ENCODE data around the gene TIPARP.

The TIPARP gene

DNA sequence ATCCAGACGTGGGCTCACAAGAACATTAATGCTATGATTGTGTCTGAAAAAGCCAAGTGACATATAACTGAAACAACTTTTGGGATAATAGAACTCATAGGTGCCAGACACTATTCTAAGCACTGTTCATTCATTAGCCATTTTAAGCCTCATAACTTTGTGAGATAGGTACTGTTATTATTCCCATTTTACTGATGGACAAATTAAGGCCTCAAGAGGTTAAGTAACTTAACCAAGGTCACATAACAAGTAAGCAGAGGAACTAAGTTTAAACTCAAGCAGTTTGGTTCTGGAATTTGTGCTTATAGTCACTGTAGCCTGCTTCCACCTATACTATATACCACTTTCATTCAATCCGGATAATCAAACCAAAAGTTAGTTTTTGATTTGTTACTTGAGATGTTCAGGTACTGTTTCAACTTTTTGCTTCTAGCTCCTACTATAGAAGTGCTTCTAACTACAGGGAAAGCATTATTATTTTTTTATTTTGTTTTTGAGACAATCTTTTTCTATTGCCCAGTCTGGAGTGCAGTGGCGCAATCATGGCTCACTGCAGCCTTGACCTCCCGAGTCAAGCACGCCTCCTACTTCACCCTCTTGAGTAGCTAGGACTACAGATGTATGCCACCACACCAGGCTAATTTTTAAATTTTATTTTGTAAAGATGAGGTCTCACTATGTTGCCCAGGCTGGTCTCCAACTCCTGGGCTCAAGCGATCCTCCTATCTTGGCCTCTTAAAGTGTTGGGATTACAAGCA is 41.9 kb downstream of the TIPARP start:
- no peak for TF ChIP-seq EZH2 (optimal IDR thresholded peaks at IDR 0.05; ENCODE audit: low read depth, low read length)
- no peak for TF ChIP-seq EZH2phosphoT487 (IDR thresholded peaks at IDR 0.05; ENCODE audit: low read length)
- TF ChIP-seq, protein P1, sequence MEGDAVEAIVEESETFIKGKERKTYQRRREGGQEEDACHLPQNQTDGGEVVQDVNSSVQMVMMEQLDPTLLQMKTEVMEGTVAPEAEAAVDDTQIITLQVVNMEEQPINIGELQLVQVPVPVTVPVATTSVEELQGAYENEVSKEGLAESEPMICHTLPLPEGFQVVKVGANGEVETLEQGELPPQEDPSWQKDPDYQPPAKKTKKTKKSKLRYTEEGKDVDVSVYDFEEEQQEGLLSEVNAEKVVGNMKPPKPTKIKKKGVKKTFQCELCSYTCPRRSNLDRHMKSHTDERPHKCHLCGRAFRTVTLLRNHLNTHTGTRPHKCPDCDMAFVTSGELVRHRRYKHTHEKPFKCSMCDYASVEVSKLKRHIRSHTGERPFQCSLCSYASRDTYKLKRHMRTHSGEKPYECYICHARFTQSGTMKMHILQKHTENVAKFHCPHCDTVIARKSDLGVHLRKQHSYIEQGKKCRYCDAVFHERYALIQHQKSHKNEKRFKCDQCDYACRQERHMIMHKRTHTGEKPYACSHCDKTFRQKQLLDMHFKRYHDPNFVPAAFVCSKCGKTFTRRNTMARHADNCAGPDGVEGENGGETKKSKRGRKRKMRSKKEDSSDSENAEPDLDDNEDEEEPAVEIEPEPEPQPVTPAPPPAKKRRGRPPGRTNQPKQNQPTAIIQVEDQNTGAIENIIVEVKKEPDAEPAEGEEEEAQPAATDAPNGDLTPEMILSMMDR (IDR thresholded peaks at IDR 0.05; ENCODE audit: low read length), result no peak
- Histone ChIP-seq H3F3A (ENCODE audit: insufficient read depth, low read length) (no peaks in the 10 kb centered on the region), H3K4me2 (ENCODE audit: low read depth, low read length) (no peak overlapping the region)

DNA sequence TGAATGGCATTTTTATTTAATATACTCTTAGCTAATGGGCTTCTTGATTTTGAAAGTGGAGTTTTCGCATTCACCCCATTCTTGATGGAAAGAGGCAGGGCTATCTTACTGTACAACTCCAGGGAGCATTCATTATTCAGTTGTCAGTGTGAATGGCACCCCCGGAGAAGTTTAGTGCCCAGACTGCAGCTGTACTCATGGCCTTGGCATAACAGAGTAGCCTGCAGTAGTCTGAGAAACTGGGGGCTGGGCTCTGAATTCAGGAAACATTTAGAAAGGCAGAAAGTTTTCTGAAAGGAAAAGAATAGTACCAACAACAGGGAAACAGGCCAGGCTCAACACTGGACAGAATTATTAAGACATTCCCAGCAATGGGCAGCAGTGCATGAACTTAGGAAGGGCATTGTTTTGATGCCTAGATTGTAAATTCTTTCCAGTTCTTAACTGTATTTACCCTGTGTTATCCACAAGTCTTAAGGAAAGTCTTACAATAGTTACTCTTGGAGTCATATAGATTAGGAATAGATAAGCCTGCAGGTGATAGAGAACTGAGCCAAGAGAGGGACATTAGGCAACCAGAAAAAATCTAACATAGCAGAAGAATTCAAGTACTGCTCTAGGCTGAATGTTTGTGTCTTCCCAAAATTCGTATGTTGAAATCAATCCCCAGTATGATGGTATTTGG is 44.4 kb downstream of the TIPARP start:
- no peaks in the 10 kb centered on the region for H3K79me2 ChIP-seq (ENCODE audit: low read length)
- H2AFZ ChIP-seq (ENCODE audit: low read length), result no peak overlapping the region
- H3K27ac ChIP-seq (ENCODE audit: low read length), result no peak overlapping the region
- H3K4me2 ChIP-seq (ENCODE audit: low read depth, low read length), result no peak overlapping the region
- DNase-seq, result no peak
- no peaks in the 10 kb centered on the region for H3K4me1 ChIP-seq (ENCODE audit: low read length)
- H4K20me1 ChIP-seq (ENCODE audit: insufficient read depth, low read length), result no peaks in the 10 kb centered on the region
- H3K9me3 ChIP-seq (replicated peaks; ENCODE audit: insufficient read depth, low read length), result no peaks in the 10 kb centered on the region
- no peaks in the 10 kb centered on the region for H3F3A ChIP-seq (ENCODE audit: insufficient read depth, low read length)
- no peak for TF ChIP-seq EZH2 (optimal IDR thresholded peaks at IDR 0.05; ENCODE audit: low read depth, low read length)
- TF ChIP-seq EZH2phosphoT487 (IDR thresholded peaks at IDR 0.05; ENCODE audit: low read length), result no peak
- TF ChIP-seq, protein P1 (IDR thresholded peaks at IDR 0.05; ENCODE audit: low read length), result no peak
- no peak overlapping the region for H3K4me3 ChIP-seq (ENCODE audit: low read length)
- H3K9me2 ChIP-seq (replicated peaks; ENCODE audit: insufficient read depth, low read length), result no peaks in the 10 kb centered on the region
- H3K9ac ChIP-seq (ENCODE audit: low read length), result no peak overlapping the region
- no peaks in the 10 kb centered on the region for H3K27me3 ChIP-seq (replicated peaks; ENCODE audit: insufficient read depth, low read length)
- H3K36me3 ChIP-seq (replicated peaks; ENCODE audit: insufficient read depth, low read length), result no peaks in the 10 kb centered on the region

More for the DNA sequence above, 41.9 kb downstream of the TIPARP start:
- H4K20me1 ChIP-seq (ENCODE audit: insufficient read depth, low read length), result no peaks in the 10 kb centered on the region
- H3K9ac ChIP-seq (ENCODE audit: low read length), result no peak overlapping the region
- no peaks in the 10 kb centered on the region for H3K9me3 ChIP-seq (replicated peaks; ENCODE audit: insufficient read depth, low read length)
- no peaks in the 10 kb centered on the region for H3K4me1 ChIP-seq (ENCODE audit: low read length)
- no peaks in the 10 kb centered on the region for H3K79me2 ChIP-seq (ENCODE audit: low read length)
- no peak overlapping the region for H2AFZ ChIP-seq (ENCODE audit: low read length)
- no peak overlapping the region for H3K27ac ChIP-seq (ENCODE audit: low read length)
- H3K36me3 ChIP-seq (replicated peaks; ENCODE audit: insufficient read depth, low read length), result no peaks in the 10 kb centered on the region
- DNase-seq, result no peak
- H3K4me3 ChIP-seq (ENCODE audit: low read length), result no peak overlapping the region
- no peaks in the 10 kb centered on the region for H3K9me2 ChIP-seq (replicated peaks; ENCODE audit: insufficient read depth, low read length)
- no peaks in the 10 kb centered on the region for H3K27me3 ChIP-seq (replicated peaks; ENCODE audit: insufficient read depth, low read length)

DNA sequence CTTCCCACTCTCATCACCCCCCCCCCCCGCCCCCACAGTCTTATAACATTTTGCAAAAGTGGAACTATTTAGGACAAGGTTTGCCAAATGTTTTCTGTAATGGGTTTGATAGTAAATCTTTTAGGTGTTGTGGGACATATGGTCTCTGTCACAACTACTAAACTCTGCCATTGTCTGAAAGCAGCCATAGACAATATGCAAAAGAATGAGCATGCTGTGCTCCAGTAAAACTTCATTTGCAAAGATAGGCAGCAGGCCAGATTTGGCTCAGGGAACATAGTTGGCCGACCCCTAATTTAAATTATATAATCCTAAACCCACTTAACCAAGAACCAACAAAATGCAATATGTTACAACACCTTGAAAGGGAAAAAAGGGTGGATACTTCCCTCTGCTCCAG is 46.4 kb downstream of the TIPARP start:
- H2AFZ ChIP-seq (ENCODE audit: low read length), result no peak overlapping the region
- no peaks in the 10 kb centered on the region for H3K79me2 ChIP-seq (ENCODE audit: low read length)
- TF ChIP-seq, protein P1 (IDR thresholded peaks at IDR 0.05; ENCODE audit: low read length), result no peak
- no peak for TF ChIP-seq EZH2phosphoT487 (IDR thresholded peaks at IDR 0.05; ENCODE audit: low read length)
- TF ChIP-seq EZH2 (optimal IDR thresholded peaks at IDR 0.05; ENCODE audit: low read depth, low read length), result no peak
- no peak overlapping the region for H3K27ac ChIP-seq (ENCODE audit: low read length)
- no peaks in the 10 kb centered on the region for H3K27me3 ChIP-seq (replicated peaks; ENCODE audit: insufficient read depth, low read length)
- H3K9me2 ChIP-seq (replicated peaks; ENCODE audit: insufficient read depth, low read length), result no peaks in the 10 kb centered on the region
- no peak overlapping the region for H3K4me2 ChIP-seq (ENCODE audit: low read depth, low read length)
- no peaks in the 10 kb centered on the region for H3K36me3 ChIP-seq (replicated peaks; ENCODE audit: insufficient read depth, low read length)
- no peaks in the 10 kb centered on the region for H3K9me3 ChIP-seq (replicated peaks; ENCODE audit: insufficient read depth, low read length)
- H3F3A ChIP-seq (ENCODE audit: insufficient read depth, low read length), result no peaks in the 10 kb centered on the region
- no peaks in the 10 kb centered on the region for H3K4me1 ChIP-seq (ENCODE audit: low read length)
- no peak overlapping the region for H3K9ac ChIP-seq (ENCODE audit: low read length)
- no peak for DNase-seq
- no peaks in the 10 kb centered on the region for H4K20me1 ChIP-seq (ENCODE audit: insufficient read depth, low read length)
- no peak overlapping the region for H3K4me3 ChIP-seq (ENCODE audit: low read length)

Measured in MM.1S (cell line).